H1 (cell line): Measurements from ENCODE around the gene NHSL2. TPM values are rescaled to one million over a fixed set of nuclear protein-coding genes. Genes with fewer than 3 reads are reported as not detected.

ENCODE experiments used
- CTCF ChIA-PET: fragments of 300-600 bp; sonication (Branson Sonifier 250); formaldehyde crosslinking; loops from one replicate; lab custom pipeline; 2021; ENCODE audit not compliant: partially characterized antibody; lab: Charles Lee
- POLR2A ChIA-PET: fragments of 300-600 bp; sonication (Branson Sonifier 250); formaldehyde crosslinking; loops from one replicate; lab custom pipeline; 2021; ENCODE audit warnings: inconsistent platforms; ENCODE audit not compliant: partially characterized antibody; lab: Charles Lee
- DNase-seq, 2 experiments: peaks; one replicate each; pipeline versions ENCODE4 v3.0.0 to v3.0.0-alpha.2; 2010 to 2022; ENCODE audit warnings: low spot score in 2 of 2, low read depth in 1 of 2, mixed read lengths in 1 of 2
- FAIRE-seq: peaks from 2 replicates; lab custom pipeline; 2011; peaks lifted over from hg19 to GRCh38; lab: Jason Lieb, UNC
- H2AFZ ChIP-seq: 2 replicates; pipeline ENCODE4 v1.8.1; 2012; ENCODE audit warnings: low read length, inconsistent platforms
- H2AK5ac ChIP-seq: 2 replicates; pipeline ENCODE4 v1.6.1; 2013; ENCODE audit warnings: low read depth, low read length
- H2BK120ac ChIP-seq: replicated peaks from 2 replicates; pipeline ENCODE3; 2013; ENCODE audit warnings: low read depth, low read length, inconsistent platforms
- H2BK12ac ChIP-seq: 2 replicates; pipeline ENCODE4 v1.6.1; 2013; ENCODE audit warnings: low read depth, low read length
- H2BK15ac ChIP-seq: 2 replicates; pipeline ENCODE4 v1.6.1; 2013; ENCODE audit warnings: low read length
- H2BK20ac ChIP-seq: 2 replicates; pipeline ENCODE4 v1.6.1; 2013; ENCODE audit warnings: low read length
- H2BK5ac ChIP-seq: 2 replicates; pipeline ENCODE4 v1.6.1; 2013; ENCODE audit warnings: low read depth, low read length
- H3K14ac ChIP-seq: 2 replicates; pipeline ENCODE4 v1.6.1; 2013; ENCODE audit warnings: inconsistent platforms; ENCODE audit not compliant: insufficient read length
- H3K18ac ChIP-seq: 2 replicates; pipeline ENCODE4 v1.6.1; 2013; ENCODE audit warnings: low read length; ENCODE audit errors: extremely low read depth
- H3K23ac ChIP-seq: 2 replicates; pipeline ENCODE4 v1.6.1; 2013; ENCODE audit warnings: inconsistent platforms; ENCODE audit not compliant: insufficient read length
- H3K23me2 ChIP-seq: 2 replicates; pipeline ENCODE4 v1.6.1; 2013; ENCODE audit warnings: low read depth, low read length
- H3K27ac ChIP-seq: 2 replicates; pipeline ENCODE4 v1.6.1; 2011; ENCODE audit warnings: low read depth, low read length, inconsistent platforms
- H3K27me3 ChIP-seq, 4 experiments: replicated peaks in 1 of 4; 1 replicate in 1 of 4; 2 replicates in 3 of 4; pipeline versions ENCODE4 v1.6.1 to v1.8.1; 2011 to 2013; ENCODE audit warnings: low read length in 3 of 4, mild to moderate bottlenecking in 3 of 4, inconsistent platforms in 2 of 4, mixed read lengths in 2 of 4, moderate library complexity in 1 of 4; ENCODE audit not compliant: control insufficient read depth in 3 of 4, insufficient read depth in 3 of 4; ENCODE audit errors: extremely low read depth in 1 of 4
- H3K36me3 ChIP-seq, 4 experiments: 2 replicates each; pipeline versions ENCODE4 v1.6.1 to v1.8.1; 2011 to 2013; ENCODE audit warnings: mild to moderate bottlenecking in 4 of 4, low read length in 3 of 4, moderate library complexity in 2 of 4, control low read depth in 1 of 4, inconsistent platforms in 1 of 4; ENCODE audit not compliant: insufficient read depth in 4 of 4, control insufficient read depth in 2 of 4
- H3K4ac ChIP-seq: replicated peaks from 2 replicates; pipeline ENCODE3; 2013; ENCODE audit warnings: low read length, low read depth, mixed read lengths, inconsistent platforms; ENCODE audit not compliant: insufficient read length
- H3K4me1 ChIP-seq, 4 experiments: replicated peaks in 1 of 4; 1 replicate in 1 of 4; 2 replicates in 3 of 4; pipeline versions ENCODE4 v1.6.1 to v1.8.1; 2011 to 2013; ENCODE audit warnings: low read length in 3 of 4, inconsistent platforms in 2 of 4, mixed read lengths in 1 of 4; ENCODE audit not compliant: insufficient read depth in 4 of 4, control insufficient read depth in 3 of 4
- H3K4me2 ChIP-seq, 2 experiments: 2 replicates each; pipeline versions ENCODE4 v1.6.1 to v1.8.1; 2011 to 2013; ENCODE audit warnings: low read depth in 2 of 2, low read length in 2 of 2, control low read depth in 1 of 2, inconsistent platforms in 1 of 2, mild to moderate bottlenecking in 1 of 2; ENCODE audit not compliant: insufficient read depth in 1 of 2
- H3K4me3 ChIP-seq, 4 experiments: fragments of 200-600, 300-600 bp in 1 of 4; sonication (generic), shearing (Covaris generic), sonication (Bioruptor Twin) in 1 of 4; 2 replicates each; pipeline versions ENCODE4 v1.5.1 to v1.8.1; 2011 to 2016; ENCODE audit warnings: low read length in 4 of 4, low read depth in 3 of 4, control low read depth in 2 of 4, inconsistent platforms in 2 of 4, mild to moderate bottlenecking in 2 of 4, mixed read lengths in 1 of 4, moderate library complexity in 1 of 4; ENCODE audit not compliant: insufficient read depth in 2 of 4; ENCODE audit errors: extremely low read depth in 1 of 4
- H3K56ac ChIP-seq: replicated peaks from 2 replicates; pipeline ENCODE3; 2013; ENCODE audit warnings: low read depth, mild to moderate bottlenecking, mixed read lengths, low read length, inconsistent platforms; ENCODE audit not compliant: insufficient read length
- H3K79me1 ChIP-seq: 2 replicates; pipeline ENCODE4 v1.6.1; 2013; ENCODE audit warnings: low read depth, low read length, control low read depth
- H3K79me2 ChIP-seq, 2 experiments: 2 replicates each; pipeline versions ENCODE4 v1.6.1 to v1.8.1; 2012 to 2013; ENCODE audit warnings: low read length in 2 of 2, mild to moderate bottlenecking in 2 of 2, inconsistent platforms in 1 of 2; ENCODE audit not compliant: insufficient read depth in 2 of 2, control insufficient read depth in 1 of 2
- H3K9ac ChIP-seq, 4 experiments: replicated peaks in 1 of 4; 1 replicate in 1 of 4; 2 replicates in 3 of 4; pipeline versions ENCODE4 v1.6.1 to v1.8.1; 2011 to 2013; ENCODE audit warnings: low read depth in 3 of 4, low read length in 3 of 4, control low read depth in 2 of 4, mild to moderate bottlenecking in 2 of 4, moderate library complexity in 2 of 4, inconsistent platforms in 1 of 4; ENCODE audit errors: extremely low read depth in 1 of 4
- H3K9me3 ChIP-seq, 2 experiments: 2 replicates each; pipeline versions ENCODE4 v1.6.1 to v1.8.1; 2012 to 2013; ENCODE audit warnings: mild to moderate bottlenecking in 2 of 2, moderate library complexity in 2 of 2, control low read depth in 1 of 2, inconsistent platforms in 1 of 2, low read depth in 1 of 2, low read length in 1 of 2, mixed read lengths in 1 of 2; ENCODE audit not compliant: insufficient read depth in 2 of 2
- H4K20me1 ChIP-seq, 2 experiments: replicated peaks in 1 of 2; 2 replicates each; pipeline versions ENCODE3 to v1.8.1; 2011 to 2013; ENCODE audit warnings: inconsistent platforms in 2 of 2, low read length in 2 of 2, mild to moderate bottlenecking in 1 of 2; ENCODE audit not compliant: insufficient read depth in 2 of 2, control insufficient read depth in 1 of 2
- H4K5ac ChIP-seq: 2 replicates; pipeline ENCODE4 v1.6.1; 2013; ENCODE audit warnings: low read length, low read depth, mixed read lengths, inconsistent platforms; ENCODE audit not compliant: insufficient read length
- H4K8ac ChIP-seq: 2 replicates; pipeline ENCODE4 v1.8.0; 2013; ENCODE audit warnings: mild to moderate bottlenecking, moderate library complexity, low read length, inconsistent platforms; ENCODE audit not compliant: insufficient read depth; ENCODE audit errors: extremely low read depth
- H4K91ac ChIP-seq: replicated peaks from 2 replicates; pipeline ENCODE3; 2013; ENCODE audit warnings: low read length, mixed read lengths, inconsistent platforms; ENCODE audit not compliant: insufficient read length
- ASH2L ChIP-seq: fragments of 200-600, 300-600 bp; sonication (generic); IDR thresholded peaks from one replicate; pipeline ENCODE4 v1.7.1; 2017; ENCODE audit warnings: low read length
- CHD2 ChIP-seq: IDR thresholded peaks from 2 replicates; pipeline ENCODE4 v1.6.1; 2012; ENCODE audit warnings: low read length, improper control_type of control experiment
- EGR1 ChIP-seq: IDR thresholded peaks from 2 replicates; pipeline ENCODE4 v1.6.1; 2011; ENCODE audit warnings: low read depth, low read length, borderline replicate concordance
- EP300 ChIP-seq, 2 experiments: IDR thresholded peaks; 1 replicate in 1 of 2; 2 replicates in 1 of 2; pipeline ENCODE4 v1.6.1; 2011 to 2012; ENCODE audit warnings: low read depth in 2 of 2, low read length in 2 of 2, mild to moderate bottlenecking in 2 of 2, borderline replicate concordance in 1 of 2, inconsistent platforms in 1 of 2, moderate library complexity in 1 of 2
- HDAC2 ChIP-seq, 2 experiments: fragments of 300-600 bp in 1 of 2; sonication (generic) in 1 of 2; IDR thresholded peaks; 2 replicates each; pipeline ENCODE4 v1.6.1; 2011 to 2012; ENCODE audit warnings: low read depth in 2 of 2, low read length in 2 of 2, mild to moderate bottlenecking in 2 of 2, moderate library complexity in 2 of 2, borderline replicate concordance in 1 of 2, inconsistent platforms in 1 of 2
- HDAC6 ChIP-seq: IDR thresholded peaks from one replicate; pipeline ENCODE4 v1.7.1; 2012; ENCODE audit warnings: low read depth, mild to moderate bottlenecking, inconsistent platforms, low read length, moderate library complexity
- JUN ChIP-seq: IDR thresholded peaks from 2 replicates; pipeline ENCODE4 v1.6.1; 2011; ENCODE audit warnings: low read depth, mild to moderate bottlenecking, improper control_type of control experiment, low read length
- KDM5A ChIP-seq: fragments of 200-600 bp; IDR thresholded peaks from 2 replicates; pipeline ENCODE4 v1.7.1; 2012; ENCODE audit warnings: mild to moderate bottlenecking, low read length, inconsistent platforms, mixed read lengths
- PHF8 ChIP-seq: fragments of 200-600 bp; sonication (generic); conservative IDR thresholded peaks from 2 replicates; pipeline ENCODE4 v1.7.1; 2012; ENCODE audit warnings: low read depth, mild to moderate bottlenecking, inconsistent platforms, low read length, moderate library complexity
- RFX5 ChIP-seq: IDR thresholded peaks from 2 replicates; pipeline ENCODE4 v1.6.1; 2011; ENCODE audit warnings: low read depth, low read length, improper control_type of control experiment, borderline replicate concordance
- SIN3A ChIP-seq, 2 experiments: IDR thresholded peaks in 1 of 2; conservative IDR thresholded peaks in 1 of 2; 2 replicates each; pipeline ENCODE4 v1.6.1; 2011 to 2012; ENCODE audit warnings: low read length in 2 of 2, improper control_type of control experiment in 1 of 2, low read depth in 1 of 2, mild to moderate bottlenecking in 1 of 2
- SIRT6 ChIP-seq: IDR thresholded peaks from one replicate; pipeline ENCODE4 v1.7.1; 2012; ENCODE audit warnings: low read length, inconsistent platforms
- ZNF274 ChIP-seq: IDR thresholded peaks from 2 replicates; pipeline ENCODE4 v1.7.0; 2012; ENCODE audit warnings: low read length, borderline replicate concordance; ENCODE audit errors: extremely low read depth
- WGBS, 2 experiments: shearing (Covaris generic) in 1 of 2; methylation state at CpG; one replicate each; pipeline versions ENCODE4 v1.1.6 to v1.1.7; 2013 to 2015; ENCODE audit warnings: low lambda C conversion rate in 2 of 2, mixed read lengths in 2 of 2, inconsistent platforms in 1 of 2, low coverage in 1 of 2, missing lambda C conversion rate in 1 of 2; ENCODE audit not compliant: insufficient replicate concordance in 2 of 2, insufficient coverage in 1 of 2, insufficient read length in 1 of 2; ENCODE audit errors: extremely low coverage in 1 of 2, missing lambda C conversion rate in 1 of 2; 5-methylcytosine and 5-hydroxymethylcytosine counted together
- polyA plus RNA-seq, 7 experiments: library from polyadenylated mRNA; depleted of rRNA in 3 of 7; stranded (reverse) in 5 of 7; unstranded in 2 of 7; fragments of >200 nt in 5 of 7; fragments of 200-250 nt in 2 of 7; gene quantifications; 1 replicate in 5 of 7; 2 replicates in 1 of 7; 4 replicates in 1 of 7; pipeline versions ENCODE4 v1.2.1 to v1.2.3, GENCODE V29; 2011 to 2013; ENCODE audit warnings: missing spikeins in 2 of 7, mixed read lengths in 2 of 7
- total RNA-seq: library from RNA; stranded (reverse); fragmentation: NEBNext Ultra II Directional; extraction: Animal tissue kit (Norgen Biotek cat#: 25700); gene quantifications from 2 replicates; pipeline ENCODE4 v1.2.1, GENCODE V29; 2021

NHSL2 gene
- total and polyA plus RNA-seq, 2 of the 8 experiments (the other 6 are each of a cell fraction or from before 2014, with no cell fraction given) = 3.7 to 7.2 TPM

DNA sequence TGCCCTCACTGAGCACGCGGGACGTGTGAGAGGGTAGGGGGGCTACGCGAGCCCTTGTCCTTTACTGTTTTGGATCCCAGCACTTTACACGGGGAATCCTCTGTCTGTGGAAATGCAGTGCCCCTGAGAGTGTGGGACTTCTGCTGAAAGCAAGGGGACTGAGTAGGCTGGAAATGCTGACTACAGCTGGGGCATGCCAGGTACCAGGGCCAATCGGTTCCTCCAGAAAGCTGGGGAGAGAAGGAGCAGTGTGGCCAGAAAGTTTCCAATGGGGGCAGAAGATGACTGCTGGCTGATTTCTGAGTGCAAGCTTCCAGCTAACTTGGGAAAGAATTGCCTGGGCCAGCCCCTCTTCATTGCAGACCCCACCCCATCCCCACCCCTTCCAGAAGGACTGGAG is 1.5 kb downstream of the NHSL2 start:
- no peak overlapping the region for H2BK20ac ChIP-seq
- peaks cover 4% of the 10 kb centered on the region; the same call in 1 of the 2 replicates for H3K23me2 ChIP-seq
- POLR2A ChIA-PET = interaction anchor here (1.0 to 3.5 kb wide), 7 partner anchors 7 to 92 kb away, joined by 3 to 18 read pairs (median 4); no protein-coding TSS in a partner anchor
- no peak overlapping the region; the same call in 1 of the 2 replicates for H4K8ac ChIP-seq
- peak overlapping the region; percentile 83; the same call in 1 of the 2 replicates for H3K18ac ChIP-seq
- no peaks in the 10 kb centered on the region for H3K9me3 ChIP-seq
- 0 out of 2 replicates have a peak, but pooled peaks cover 3% of the 10 kb centered on the region for H3K79me1 ChIP-seq
- no peak overlapping the region for H2AFZ ChIP-seq
- no peak overlapping the region for H2BK15ac ChIP-seq
- no peak overlapping the region for H3K27ac ChIP-seq
- peaks cover 0 to 4% of the 10 kb centered on the region in 2 experiments for H4K20me1 ChIP-seq
- FAIRE-seq (no peak), DNase-seq (no peak)
- no peak overlapping the region for H2BK12ac ChIP-seq
- peak overlapping the region in 1 of 4 experiments; percentile 34; a peak in 1 of 7 replicates for H3K9ac ChIP-seq
- H3K36me3 ChIP-seq = no peaks in the 10 kb centered on the region
- CTCF ChIA-PET = interaction anchor here (0.5 to 7.0 kb wide), 11 partner anchors 23 to 401 kb away, joined by 3 to 68 read pairs (median 4); no protein-coding TSS in a partner anchor
- H3K14ac ChIP-seq = no peak overlapping the region
- peak overlapping the region; percentile 33 for H4K5ac ChIP-seq
- no peak overlapping the region for H2BK5ac ChIP-seq
- H3K4me1 ChIP-seq = peaks cover 2 to 8% (median 6%) of the 10 kb centered on the region in 4 experiments; a peak in 4 of 7 replicates
- no peaks in the 10 kb centered on the region for H3K27me3 ChIP-seq
- no peak overlapping the region for H3K4ac ChIP-seq
- H3K79me2 ChIP-seq = peaks cover 3 to 44% of the 10 kb centered on the region in 2 experiments; a peak in 3 of 4 replicates
- peak overlapping the region; percentile 53 to 86 (median 72) for H3K4me3 ChIP-seq
- 4% methylated on average over 3 of the region's 7 CpGs; no CpG with 5 or more reads in 1 of the 2 experiments for WGBS, 2 experiments
- no peak overlapping the region for H3K23ac ChIP-seq
- H4K91ac ChIP-seq = peak overlapping the region; percentile 53
- no peak overlapping the region for H2AK5ac ChIP-seq
- H3K56ac ChIP-seq = no peak overlapping the region
- H2BK120ac ChIP-seq = no peak overlapping the region
- no peak for TF ChIP-seq CHD2
- no peak for TF ChIP-seq JUN
- no peak for TF ChIP-seq PHF8
- TF ChIP-seq EP300 (IDR thresholded peaks at IDR 0.05; ENCODE audit: borderline replicate concordance in 1 of 2, low read depth in 2 of 2, low read length in 2 of 2) = no peak
- TF ChIP-seq SIRT6 = no peak
- TF ChIP-seq ZNF274 = no peak
- TF ChIP-seq EGR1 = no peak
- no peak for TF ChIP-seq HDAC6
- no peak for TF ChIP-seq ASH2L
- no peak for TF ChIP-seq KDM5A
- TF ChIP-seq SIN3A (conservative IDR thresholded peaks at IDR 0.05 in 1 of 2, IDR thresholded peaks at IDR 0.05 in 1 of 2; ENCODE audit: low read depth in 1 of 2, low read length in 2 of 2) = no peak
- TF ChIP-seq RFX5 = no peak
- no peak for TF ChIP-seq HDAC2 (IDR thresholded peaks at IDR 0.05; ENCODE audit: borderline replicate concordance in 1 of 2, low read depth in 2 of 2, low read length in 2 of 2)
- peak overlapping the region; percentile 77 to 87 for H3K4me2 ChIP-seq
